Endothelial cell of umbilical vein (primary cell): Measurements from ENCODE around the gene TRIM58. TPM values are rescaled to one million over a fixed set of nuclear protein-coding genes. Genes with fewer than 3 reads are reported as not detected.

ENCODE experiments used
- BruUV-seq: library from RNA; stranded (reverse); fragments of 400-500 nt; replicated peaks from 2 replicates; lab custom pipeline; 2021; lab: Mats Ljungman, UMichigan
- CTCF ChIA-PET: fragments of 300-600, 350-600 bp; sonication (Branson Sonifier 250); formaldehyde crosslinking; loops from one replicate; lab custom pipeline; 2021; ENCODE audit warnings: antibody characterized with exemption, inconsistent platforms; lab: Charles Lee
- POLR2A ChIA-PET: fragments of 300-600, 350-600 bp; sonication (Branson Sonifier 250); formaldehyde crosslinking; loops from one replicate; lab custom pipeline; 2021; ENCODE audit warnings: antibody characterized with exemption, inconsistent platforms; lab: Charles Lee
- DNase-seq: peaks from one replicate; pipeline ENCODE4 v3.0.0-alpha.2; 2011; ENCODE audit warnings: low read depth, low spot score
- FAIRE-seq: peaks from 2 replicates; lab custom pipeline; 2011; peaks lifted over from hg19 to GRCh38; lab: Jason Lieb, UNC
- H2AFZ ChIP-seq: 2 replicates; pipeline ENCODE4 v1.6.0; 2012; ENCODE audit warnings: low read depth, low read length, control low read depth, inconsistent platforms
- H3K27ac ChIP-seq: 2 replicates; pipeline ENCODE4 v1.5.1; 2011; ENCODE audit warnings: low read depth, mild to moderate bottlenecking, control low read depth, low read length, moderate library complexity; ENCODE audit not compliant: insufficient read depth
- H3K27me3 ChIP-seq, 2 experiments: 2 replicates each; pipeline versions ENCODE4 v1.6.0 to v1.6.1; 2011; ENCODE audit warnings: low read length in 2 of 2, mixed read lengths in 1 of 2; ENCODE audit not compliant: control insufficient read depth in 2 of 2, insufficient read depth in 2 of 2
- H3K36me3 ChIP-seq, 2 experiments: 2 replicates in 1 of 2; 3 replicates in 1 of 2; pipeline ENCODE4 v1.5.1; 2011; ENCODE audit warnings: low read length in 2 of 2, mild to moderate bottlenecking in 1 of 2, moderate library complexity in 1 of 2; ENCODE audit not compliant: control insufficient read depth in 2 of 2, insufficient read depth in 2 of 2; ENCODE audit errors: extremely low read depth in 1 of 2
- H3K4me1 ChIP-seq: 3 replicates; pipeline ENCODE4 v1.5.1; 2011; ENCODE audit warnings: mild to moderate bottlenecking, low read length; ENCODE audit not compliant: control insufficient read depth, insufficient read depth; ENCODE audit errors: extremely low read depth
- H3K4me2 ChIP-seq: 2 replicates; pipeline ENCODE4 v1.6.1; 2011; ENCODE audit warnings: low read length, control low read depth, mixed read lengths; ENCODE audit not compliant: insufficient read depth
- H3K4me3 ChIP-seq, 3 experiments: fragments of 200-600 bp in 1 of 3; sonication (generic), shearing (Covaris generic) in 1 of 3; replicated peaks in 1 of 3; 2 replicates each; pipeline ENCODE4 v1.5.1; 2011 to 2016; ENCODE audit warnings: control low read depth in 3 of 3, low read length in 3 of 3, mild to moderate bottlenecking in 2 of 3, inconsistent platforms in 1 of 3, low read depth in 1 of 3, moderate library complexity in 1 of 3; ENCODE audit not compliant: insufficient read depth in 1 of 3
- H3K79me2 ChIP-seq: 2 replicates; pipeline ENCODE4 v1.6.0; 2012; ENCODE audit warnings: low read length, inconsistent platforms; ENCODE audit not compliant: control insufficient read depth, insufficient read depth
- H3K9ac ChIP-seq: replicated peaks from 2 replicates; pipeline ENCODE3; 2011; ENCODE audit warnings: low read length, control low read depth; ENCODE audit not compliant: insufficient read depth; ENCODE audit errors: extremely low read depth
- H3K9me1 ChIP-seq: replicated peaks from 3 replicates; pipeline ENCODE4 v1.6.0; 2011; ENCODE audit warnings: mild to moderate bottlenecking, low read length; ENCODE audit not compliant: control insufficient read depth, insufficient read depth; ENCODE audit errors: extremely low read depth
- H3K9me3 ChIP-seq: replicated peaks from 2 replicates; pipeline ENCODE4 v1.5.1; 2012; ENCODE audit warnings: low read length, inconsistent platforms; ENCODE audit not compliant: control insufficient read depth, insufficient read depth
- H4K20me1 ChIP-seq: replicated peaks from 2 replicates; pipeline ENCODE3; 2011; ENCODE audit warnings: mild to moderate bottlenecking, low read length; ENCODE audit not compliant: control insufficient read depth, insufficient read depth; ENCODE audit errors: extremely low read depth
- EZH2 ChIP-seq: IDR thresholded peaks from 2 replicates; pipeline ENCODE4 v1.6.1; 2012; ENCODE audit warnings: borderline replicate concordance, low read depth, mild to moderate bottlenecking, moderate library complexity, low read length, inconsistent platforms; ENCODE audit not compliant: severe bottlenecking
- FOS ChIP-seq: IDR thresholded peaks from 2 replicates; pipeline ENCODE4 v1.6.1; 2011; ENCODE audit warnings: mild to moderate bottlenecking, low read length, moderate library complexity, borderline replicate concordance; ENCODE audit not compliant: insufficient read depth
- GATA2 ChIP-seq: IDR thresholded peaks from 2 replicates; pipeline ENCODE4 v1.7.0; 2011; ENCODE audit warnings: low read depth, mild to moderate bottlenecking, moderate library complexity, mixed read lengths, low read length; ENCODE audit not compliant: insufficient read length, insufficient read depth
- JUN ChIP-seq: IDR thresholded peaks from 2 replicates; pipeline ENCODE4 v1.6.1; 2011; ENCODE audit warnings: borderline replicate concordance, low read depth; ENCODE audit not compliant: insufficient read length, insufficient read depth
- MYC ChIP-seq: IDR thresholded peaks from one replicate; pipeline ENCODE4 v1.6.1; 2011; ENCODE audit warnings: mild to moderate bottlenecking, low read depth, low read length
- POLR2A ChIP-seq: IDR thresholded peaks from 2 replicates; pipeline ENCODE4 v1.6.1; 2012; ENCODE audit warnings: low read depth, mild to moderate bottlenecking, control low read depth, low read length
- POLR2AphosphoS5 ChIP-seq: IDR thresholded peaks from 2 replicates; pipeline ENCODE4 v1.6.1; 2012; ENCODE audit warnings: low read depth, mild to moderate bottlenecking, control low read depth, low read length, moderate library complexity; ENCODE audit not compliant: insufficient read depth
- dilution Hi-C: fragments of 300-500 bp; cut with MboI; formaldehyde crosslinking; loops from one replicate; pipeline ENCODE4 v1.15.0; 2019; ENCODE audit warnings: low sequenced_read_pairs; ENCODE audit not compliant: extremely low pct_ligation_motif_present
- intact Hi-C: fragments of 100-400 bp; cut with micrococcal nuclease; formaldehyde crosslinking; loops from one replicate; pipeline ENCODE4 v1.10.0; 2022
- polyA plus RNA-seq, 4 experiments: library from polyadenylated mRNA; depleted of rRNA in 3 of 4; stranded (reverse) in 3 of 4; unstranded in 1 of 4; fragments of >200 nt; gene quantifications; 2 replicates each; pipeline versions ENCODE4 v1.2.1 to v1.2.3, GENCODE V29; 2011 to 2012; ENCODE audit warnings: missing spikeins in 1 of 4
- total RNA-seq: library from RNA; stranded (reverse); gene quantifications from 2 replicates; pipeline ENCODE4 v1.2.3, GENCODE V29; 2021
- TF ChIP-seq, protein P1 (sequence below): IDR thresholded peaks from 2 replicates; pipeline ENCODE4 v1.6.1; 2011; ENCODE audit not compliant: insufficient read depth, insufficient read length
- TF ChIP-seq, protein P2 (sequence below), 2 donors: IDR thresholded peaks; 1 replicate in 1 of 2; 2 replicates in 1 of 2; pipeline ENCODE4 v1.5.1; 2011; ENCODE audit warnings: low read length in 2 of 2, mild to moderate bottlenecking in 2 of 2, moderate library complexity in 2 of 2, control low read depth in 1 of 2, inconsistent platforms in 1 of 2, low read depth in 1 of 2; ENCODE audit not compliant: insufficient read depth in 1 of 2; ENCODE audit errors: extremely low read depth in 1 of 2

TRIM58 gene
- total and polyA plus RNA-seq, 2 donors (not counting 3 experiments of a cell fraction or from before 2014, with no cell fraction given): not detected

DNA sequence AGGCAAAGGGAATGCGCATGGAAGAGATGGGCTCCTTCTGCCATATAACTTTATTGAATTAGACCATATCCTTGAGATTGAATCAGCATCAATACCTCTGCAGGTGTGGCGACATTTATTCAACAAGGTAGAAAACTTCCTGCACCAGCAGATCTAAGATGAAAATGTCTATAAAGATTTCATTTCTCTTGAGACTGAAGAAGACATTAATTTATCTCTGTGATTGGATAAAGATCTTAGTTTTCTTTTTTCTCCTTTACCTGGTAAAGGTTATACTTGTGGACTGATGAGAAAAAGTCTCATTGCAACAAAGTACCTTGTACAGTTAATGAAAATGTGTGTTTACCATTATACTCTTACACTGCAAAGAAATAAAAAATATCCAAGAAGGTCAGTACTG is 63.0 kb downstream of the TRIM58 start, which contains the start of gene OR2T8:
Gene OR2T8, plus strand, starts transcription at position 301 of the 400 bp plus-strand sequence. CDS start 766 bp downstream, outside the sequence.
- no peak for FAIRE-seq
- no peak within 1 kb of the TSS for H3K27ac ChIP-seq
- BruUV-seq: no TSS peak
- DNase-seq: no peak
- no peaks in the 10 kb centered on the region for H3K9me1 ChIP-seq
- dilution Hi-C loops: no loop called here
- no peak within 1 kb of the TSS for H3K4me3 ChIP-seq
- no peaks in the 10 kb centered on the region for H4K20me1 ChIP-seq
- ChIA-PET CTCF (no interaction called here), POLR2A (no interaction called here)
- H3K36me3 ChIP-seq: no peaks in the 10 kb centered on the region
- H2AFZ ChIP-seq: no peak within 1 kb of the TSS
- H3K4me2 ChIP-seq: no peak within 1 kb of the TSS
- no peaks in the 10 kb centered on the region for H3K27me3 ChIP-seq
- TF ChIP-seq MYC (no peak), JUN (no peak), POLR2AphosphoS5 (no peak), POLR2A (no peak), EZH2 (no peak), GATA2 (no peak), FOS (no peak)
- TF ChIP-seq, protein P1, sequence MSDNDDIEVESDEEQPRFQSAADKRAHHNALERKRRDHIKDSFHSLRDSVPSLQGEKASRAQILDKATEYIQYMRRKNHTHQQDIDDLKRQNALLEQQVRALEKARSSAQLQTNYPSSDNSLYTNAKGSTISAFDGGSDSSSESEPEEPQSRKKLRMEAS: no peak
- TF ChIP-seq, protein P2, sequence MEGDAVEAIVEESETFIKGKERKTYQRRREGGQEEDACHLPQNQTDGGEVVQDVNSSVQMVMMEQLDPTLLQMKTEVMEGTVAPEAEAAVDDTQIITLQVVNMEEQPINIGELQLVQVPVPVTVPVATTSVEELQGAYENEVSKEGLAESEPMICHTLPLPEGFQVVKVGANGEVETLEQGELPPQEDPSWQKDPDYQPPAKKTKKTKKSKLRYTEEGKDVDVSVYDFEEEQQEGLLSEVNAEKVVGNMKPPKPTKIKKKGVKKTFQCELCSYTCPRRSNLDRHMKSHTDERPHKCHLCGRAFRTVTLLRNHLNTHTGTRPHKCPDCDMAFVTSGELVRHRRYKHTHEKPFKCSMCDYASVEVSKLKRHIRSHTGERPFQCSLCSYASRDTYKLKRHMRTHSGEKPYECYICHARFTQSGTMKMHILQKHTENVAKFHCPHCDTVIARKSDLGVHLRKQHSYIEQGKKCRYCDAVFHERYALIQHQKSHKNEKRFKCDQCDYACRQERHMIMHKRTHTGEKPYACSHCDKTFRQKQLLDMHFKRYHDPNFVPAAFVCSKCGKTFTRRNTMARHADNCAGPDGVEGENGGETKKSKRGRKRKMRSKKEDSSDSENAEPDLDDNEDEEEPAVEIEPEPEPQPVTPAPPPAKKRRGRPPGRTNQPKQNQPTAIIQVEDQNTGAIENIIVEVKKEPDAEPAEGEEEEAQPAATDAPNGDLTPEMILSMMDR (IDR thresholded peaks at IDR 0.05; ENCODE audit: extremely low read depth in 1 of 2, insufficient read depth in 1 of 2, low read depth in 1 of 2, low read length in 2 of 2): no peak
- H3K4me1 ChIP-seq: no peaks in the 10 kb centered on the region
- H3K9me3 ChIP-seq: peaks cover 5% of the 10 kb centered on the region
- no peaks in the 10 kb centered on the region for H3K79me2 ChIP-seq
- H3K9ac ChIP-seq: no peak within 1 kb of the TSS
- intact Hi-C loops: no loop called here
